Neural cell (in vitro differentiated cells): ENCODE measurements around the gene SERTAD2.

Experiments used
- CTCF ChIP-seq: fragments of 450-650 bp; IDR thresholded peaks from 2 replicates; pipeline ENCODE4 v1.5.1; 2014; ENCODE audit warnings: antibody characterized with exemption, mild to moderate bottlenecking, moderate library complexity; ENCODE audit not compliant: poor library complexity, severe bottlenecking
- EP300 ChIP-seq: fragments of 450-650 bp; conservative IDR thresholded peaks from 2 replicates; pipeline ENCODE4 v1.6.1; 2014; ENCODE audit warnings: antibody characterized with exemption, mild to moderate bottlenecking, moderate library complexity; ENCODE audit not compliant: poor library complexity, severe bottlenecking
- EZH2 ChIP-seq: fragments of 200-600, 300-800 bp; shearing (Covaris generic), sonication (generic); IDR thresholded peaks from 2 replicates; pipeline ENCODE4 v1.6.1; 2014; ENCODE audit warnings: antibody characterized with exemption, low read length, borderline replicate concordance, mild to moderate bottlenecking; ENCODE audit not compliant: insufficient read depth, poor library complexity, severe bottlenecking
- POLR2AphosphoS5 ChIP-seq: IDR thresholded peaks from 2 replicates; pipeline ENCODE4 v1.6.1; 2012
- TAF1 ChIP-seq: IDR thresholded peaks from 2 replicates; pipeline ENCODE4 v1.6.1; 2012; ENCODE audit warnings: low read depth

- no peak for TF ChIP-seq CTCF
- TF ChIP-seq POLR2AphosphoS5, result no peak
- TF ChIP-seq EZH2, result no peak
- no peak for TF ChIP-seq TAF1
- no peak for TF ChIP-seq EP300
These were observed 25.3 kb upstream of the SERTAD2 start for GRCh38 chr2:64678771-64679590.
